Prostate gland (tissue), 2 donors: ENCODE results near the gene DHX16. TPM values are rescaled to one million over a fixed set of nuclear protein-coding genes. Genes with fewer than 3 reads are reported as not detected.

Experiments
- DNase-seq: peaks from one replicate; pipeline ENCODE4 v3.0.0-alpha.2; 2019; ENCODE audit warnings: low spot score
- H3K27ac ChIP-seq, 2 donors: fragments of 200-600 bp; sonication (generic); 2 replicates each; pipeline ENCODE4 v1.5.1; 2017 to 2019
- H3K27me3 ChIP-seq: fragments of 200-600 bp; sonication (generic); replicated peaks from 2 replicates; pipeline ENCODE4 v1.5.1; 2019; ENCODE audit not compliant: insufficient read depth
- H3K36me3 ChIP-seq, 2 donors: fragments of 200-600 bp; sonication (generic); 1 replicate in 1 of 2; 2 replicates in 1 of 2; pipeline versions ENCODE4 v1.5.1 to v1.8.1; 2017 to 2019
- H3K4me1 ChIP-seq: fragments of 200-600 bp; sonication (generic); replicated peaks from 2 replicates; pipeline ENCODE4 v1.5.1; 2019
- H3K4me3 ChIP-seq, 2 donors: fragments of 200-600 bp; sonication (generic); 2 replicates each; pipeline ENCODE4 v1.5.1; 2017 to 2019
- H3K9me3 ChIP-seq: fragments of 200-600 bp; sonication (generic); 2 replicates; pipeline ENCODE4 v1.5.1; 2017
- POLR2A ChIP-seq: fragments of 450-650 bp; IDR thresholded peaks from one replicate; pipeline ENCODE4 v1.6.1; 2016; ENCODE audit warnings: antibody characterized with exemption, mild to moderate bottlenecking
- POLR2AphosphoS5 ChIP-seq: sonication (generic); formaldehyde crosslinking; IDR thresholded peaks from one replicate; pipeline ENCODE4 v1.6.1; 2017; ENCODE audit warnings: antibody characterized with exemption
- WGBS: methylation state at CpG from one replicate; pipeline ENCODE4 v1.1.5; 2018; 5-methylcytosine and 5-hydroxymethylcytosine counted together
- intact Hi-C: fragments of 100-400 bp; cut with DNase I; formaldehyde crosslinking; loops from one replicate; pipeline ENCODE4 v1.14.2; 2022
- total RNA-seq, 2 donors: library from RNA; depleted of rRNA; stranded (reverse); fragments of >200 nt; gene quantifications; one replicate each; pipeline ENCODE4 v1.1.0, GENCODE V29; 2016
- TF ChIP-seq, protein P1 (sequence below), 4 experiments: fragments of 200-600 bp in 2 of 4; fragments of 450-650 bp in 2 of 4; sonication (generic) in 2 of 4; IDR thresholded peaks; 1 replicate in 3 of 4; 2 replicates in 1 of 4; pipeline ENCODE4 v1.5.1; 2016 to 2019; ENCODE audit warnings: antibody characterized with exemption in 4 of 4, mild to moderate bottlenecking in 2 of 4, moderate library complexity in 2 of 4

The DHX16 gene
- total RNA-seq, 2 donors from 2014 or later, result 26.4 to 41.0 TPM

DNA sequence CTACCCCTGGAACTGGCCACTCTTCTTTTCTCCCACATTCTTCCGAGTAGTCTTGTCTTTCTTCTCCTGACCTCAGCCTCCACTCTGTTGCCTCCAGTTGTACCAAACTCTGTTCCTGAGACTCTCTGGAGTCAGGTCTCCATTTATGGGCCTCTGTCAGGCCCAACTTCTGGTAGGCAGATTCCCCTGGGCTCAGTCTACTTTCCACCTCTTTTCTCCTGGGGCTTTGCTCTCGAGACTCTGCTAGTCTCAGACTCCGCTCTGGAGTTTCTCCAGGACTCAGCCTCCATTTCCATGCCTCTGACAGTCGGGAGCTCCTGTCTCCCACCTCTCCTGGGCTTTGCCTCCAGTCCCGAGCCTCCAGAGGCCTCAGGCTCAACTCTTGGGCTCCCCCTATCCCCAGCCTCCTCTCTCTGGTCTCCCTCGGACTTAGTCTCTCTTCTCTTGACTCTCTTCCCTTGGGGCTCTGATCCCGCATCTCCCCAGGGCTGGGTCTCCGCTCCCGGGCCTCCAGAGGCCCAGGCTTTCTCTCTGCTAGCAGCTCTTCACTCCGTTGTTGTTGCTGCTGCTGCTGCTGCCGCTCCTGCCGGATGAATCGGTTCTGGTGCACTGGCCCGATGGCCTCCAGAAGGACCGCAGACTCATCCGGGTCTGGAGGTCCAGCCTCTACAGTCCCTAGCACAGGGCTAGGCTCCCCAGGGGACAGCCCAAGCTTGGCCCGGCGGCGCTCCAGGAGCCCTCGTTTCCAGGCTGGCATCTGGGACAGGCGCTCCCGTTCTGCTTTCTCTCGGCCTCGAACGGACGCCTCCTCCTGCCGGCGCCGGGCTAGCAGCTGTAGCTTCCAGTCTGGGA lies 12.6 kb upstream of the DHX16 start:
- WGBS, result 54% methylated on average over 27 of the region's 29 CpGs
- no peak for DNase-seq
- H3K9me3 ChIP-seq, result no peaks in the 10 kb centered on the region
- H3K27me3 ChIP-seq, result no peaks in the 10 kb centered on the region
- H3K4me3 ChIP-seq, result peak overlapping the region; percentile 66 to 88
- intact Hi-C loops, result loop anchor here (2.0 to 5.0 kb wide), 2 partner anchors 35 to 68 kb away; partner anchors contain the start of genes MRPS18B, PPP1R10 and TUBB
- H3K36me3 ChIP-seq, result no peaks in the 10 kb centered on the region
- H3K4me1 ChIP-seq, result peaks cover 4% of the 10 kb centered on the region
- TF ChIP-seq POLR2AphosphoS5, result no peak
- no peak for TF ChIP-seq POLR2A
- TF ChIP-seq, protein P1, sequence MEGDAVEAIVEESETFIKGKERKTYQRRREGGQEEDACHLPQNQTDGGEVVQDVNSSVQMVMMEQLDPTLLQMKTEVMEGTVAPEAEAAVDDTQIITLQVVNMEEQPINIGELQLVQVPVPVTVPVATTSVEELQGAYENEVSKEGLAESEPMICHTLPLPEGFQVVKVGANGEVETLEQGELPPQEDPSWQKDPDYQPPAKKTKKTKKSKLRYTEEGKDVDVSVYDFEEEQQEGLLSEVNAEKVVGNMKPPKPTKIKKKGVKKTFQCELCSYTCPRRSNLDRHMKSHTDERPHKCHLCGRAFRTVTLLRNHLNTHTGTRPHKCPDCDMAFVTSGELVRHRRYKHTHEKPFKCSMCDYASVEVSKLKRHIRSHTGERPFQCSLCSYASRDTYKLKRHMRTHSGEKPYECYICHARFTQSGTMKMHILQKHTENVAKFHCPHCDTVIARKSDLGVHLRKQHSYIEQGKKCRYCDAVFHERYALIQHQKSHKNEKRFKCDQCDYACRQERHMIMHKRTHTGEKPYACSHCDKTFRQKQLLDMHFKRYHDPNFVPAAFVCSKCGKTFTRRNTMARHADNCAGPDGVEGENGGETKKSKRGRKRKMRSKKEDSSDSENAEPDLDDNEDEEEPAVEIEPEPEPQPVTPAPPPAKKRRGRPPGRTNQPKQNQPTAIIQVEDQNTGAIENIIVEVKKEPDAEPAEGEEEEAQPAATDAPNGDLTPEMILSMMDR (IDR thresholded peaks at IDR 0.05), result no peak
- H3K27ac ChIP-seq, result peak overlapping the region; percentile 92 to 97

DNA sequence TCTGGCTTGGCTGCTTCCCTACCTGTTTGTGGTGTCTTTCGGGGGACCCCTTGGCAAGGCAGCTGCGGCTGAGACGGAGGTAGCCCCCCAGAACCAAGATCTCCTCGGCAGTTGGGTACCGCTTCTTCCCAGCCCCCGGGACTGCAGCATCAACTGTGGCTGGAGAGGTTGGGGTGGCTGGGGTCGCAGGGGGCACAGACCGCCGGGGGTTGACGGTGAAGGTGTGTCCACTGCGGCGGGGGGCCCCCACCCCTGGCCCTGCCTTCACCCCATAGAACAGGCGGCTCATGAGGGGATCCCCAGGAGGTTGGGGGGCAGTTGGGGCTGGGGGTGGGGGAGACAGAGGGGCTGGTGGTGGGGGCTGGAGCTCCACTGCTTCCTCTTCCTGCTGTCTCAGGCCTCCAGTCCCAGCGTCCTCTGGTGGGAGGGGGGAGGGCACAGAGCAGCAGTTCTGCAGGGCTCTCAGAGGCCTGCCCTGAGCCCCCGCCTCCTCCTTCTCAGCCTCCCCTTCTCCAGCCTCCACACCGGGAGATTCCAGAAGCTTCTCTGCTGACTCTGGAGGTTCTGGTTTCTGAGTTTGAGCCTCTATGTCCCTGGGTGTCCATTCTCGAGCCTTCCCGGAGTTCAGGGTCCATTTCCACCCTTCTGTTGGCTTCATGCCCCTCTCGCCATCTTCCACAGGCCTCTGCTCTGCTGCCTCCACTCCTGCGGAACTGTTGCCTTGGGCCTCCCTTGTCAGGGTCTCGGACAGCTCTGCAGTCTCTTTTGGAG lies 11.8 kb upstream of the DHX16 start:
- 48% methylated on average over 21 of the region's 21 CpGs for WGBS
- TF ChIP-seq, protein P1 (IDR thresholded peaks at IDR 0.05), result no peak
- no peak for TF ChIP-seq POLR2A
- no peak for TF ChIP-seq POLR2AphosphoS5
- intact Hi-C loops, result loop anchor here (5.0 kb wide), 1 partner anchor 67 kb away; the partner anchor contains the start of genes MRPS18B and PPP1R10
- no peaks in the 10 kb centered on the region for H3K9me3 ChIP-seq
- H3K4me3 ChIP-seq, result peak overlapping the region; percentile 66 to 88
- H3K36me3 ChIP-seq, result no peaks in the 10 kb centered on the region
- peak overlapping the region; percentile 92 to 97 for H3K27ac ChIP-seq
- H3K4me1 ChIP-seq, result peaks cover 4% of the 10 kb centered on the region
- no peak for DNase-seq
- no peaks in the 10 kb centered on the region for H3K27me3 ChIP-seq

- TF ChIP-seq POLR2A (no peak), POLR2AphosphoS5 (no peak)
- TF ChIP-seq, protein P1 (IDR thresholded peaks at IDR 0.05), result no peak
- intact Hi-C loops, result no loop called here
- H3K9me3 ChIP-seq, result no peaks in the 10 kb centered on the region
- H3K27me3 ChIP-seq, result no peaks in the 10 kb centered on the region
- H3K27ac ChIP-seq, result peak overlapping the region; percentile 92 to 97
- H3K36me3 ChIP-seq, result no peaks in the 10 kb centered on the region
- DNase-seq, result no peak
- H3K4me1 ChIP-seq, result peaks cover 4% of the 10 kb centered on the region
- H3K4me3 ChIP-seq, result peak overlapping the region; percentile 66 to 88
- WGBS, result 30% methylated on average over 2 of the region's 2 CpGs
Measured at GRCh38 chr6:30683980-30684338, 11.2 kb upstream of the DHX16 start.

DNA sequence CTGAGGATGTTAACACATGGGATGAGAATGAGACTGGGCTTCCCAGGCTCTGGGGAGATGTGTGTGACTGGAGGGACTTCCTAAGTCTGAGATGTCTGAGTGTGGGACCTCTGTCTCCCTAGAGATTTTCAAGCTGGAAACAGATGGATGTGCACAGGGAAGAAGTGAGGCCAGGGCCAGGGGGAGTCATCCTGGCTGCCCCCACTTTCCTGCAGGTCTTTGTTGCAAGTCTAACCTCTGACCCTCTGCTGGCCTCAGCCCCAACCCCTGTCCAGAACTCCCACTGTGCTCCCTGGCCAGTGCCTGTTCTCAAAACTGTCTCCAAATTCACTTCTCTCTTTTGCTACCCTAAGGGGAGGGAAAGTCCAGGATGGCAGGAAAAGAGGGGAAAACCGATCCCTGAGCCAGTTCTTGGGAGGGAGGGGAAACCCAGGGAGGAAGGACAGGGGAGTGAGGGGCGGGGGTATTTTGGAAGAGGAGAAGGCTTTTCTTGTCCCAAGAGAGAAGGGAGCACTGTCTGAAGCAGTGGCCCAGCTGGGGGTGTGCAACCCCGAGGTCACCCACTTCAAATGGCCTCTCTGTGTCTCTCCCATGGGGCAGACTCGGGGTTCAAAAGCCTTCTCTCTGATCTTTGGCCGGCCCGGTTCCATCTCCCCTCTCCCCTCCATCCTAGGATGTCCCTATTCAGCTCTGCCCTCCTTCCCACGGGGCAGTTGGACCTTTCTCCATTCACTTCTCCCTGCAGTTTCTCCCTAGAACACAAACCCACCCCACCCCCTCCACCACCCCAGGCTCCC lies 10.6 kb upstream of the DHX16 start:
- no peaks in the 10 kb centered on the region for H3K27me3 ChIP-seq
- no peaks in the 10 kb centered on the region for H3K36me3 ChIP-seq
- 23% methylated on average over 7 of the region's 7 CpGs for WGBS
- TF ChIP-seq POLR2A, result no peak
- TF ChIP-seq POLR2AphosphoS5, result no peak
- TF ChIP-seq, protein P1 (IDR thresholded peaks at IDR 0.05), result no peak
- peak overlapping the region; percentile 66 to 88 for H3K4me3 ChIP-seq
- intact Hi-C loops, result no loop called here
- no peak for DNase-seq
- peaks cover 4% of the 10 kb centered on the region for H3K4me1 ChIP-seq
- H3K27ac ChIP-seq, result peak overlapping the region; percentile 92 to 97
- no peaks in the 10 kb centered on the region for H3K9me3 ChIP-seq
